A549 (cell line): ENCODE data around the gene PRAME. TPM values are rescaled to one million over a fixed set of nuclear protein-coding genes. Genes with fewer than 3 reads are reported as not detected.
"Not testable (repeated sequence)": the region's sequence is repeated elsewhere in the genome, so short reads cannot be mapped to it uniquely, and the experiment has no call there.

Experiments
- ATAC-seq, 2 experiments: fragments of 200-7000 bp in 1 of 2; fragments of >200 bp in 1 of 2; cut with Nextera tagmentation in 1 of 2; cut with Tn5 transposase in 1 of 2; 3 replicates each; pipeline versions ENCODE4 v1.8.0 to v1.9.1; 2018 to 2020; ENCODE audit warnings: mild to moderate bottlenecking in 1 of 2, moderate library complexity in 1 of 2
- CTCF ChIA-PET: fragments of 300-600 bp; sonication (Branson Sonifier 250); formaldehyde crosslinking; extraction: SDS; loops from one replicate; lab custom pipeline; 2021; ENCODE audit warnings: antibody characterized with exemption, inconsistent platforms; lab: Yijun Ruan, JAX
- POLR2A ChIA-PET: fragments of 350-600 bp; formaldehyde crosslinking; extraction: SDS; loops from one replicate; lab custom pipeline; 2021; ENCODE audit warnings: antibody characterized with exemption, inconsistent platforms; lab: Yijun Ruan, JAX
- DNase-seq, 2 experiments: peaks; one replicate each; pipeline versions ENCODE4 v3.0.0 to v3.0.0-alpha.2; 2011 to 2016; ENCODE audit warnings: low read depth in 1 of 2, low spot score in 1 of 2
- FAIRE-seq: peaks from 2 replicates; lab custom pipeline; 2011; peaks lifted over from hg19 to GRCh38; lab: Jason Lieb, UNC
- H3K27ac ChIP-seq, 2 experiments: fragments of >200 bp; sonication (Bioruptor Twin); formaldehyde crosslinking; 3 replicates each; pipeline ENCODE4 v1.5.1; 2016 to 2017
- H3K4me1 ChIP-seq: fragments of >200 bp; sonication (Bioruptor Twin); formaldehyde crosslinking; 3 replicates; pipeline ENCODE4 v1.6.1; 2016
- H3K4me2 ChIP-seq: fragments of >200 bp; sonication (Bioruptor Twin); formaldehyde crosslinking; 3 replicates; pipeline ENCODE4 v1.6.1; 2016
- H3K4me3 ChIP-seq: fragments of >200 bp; sonication (Bioruptor Twin); formaldehyde crosslinking; 3 replicates; pipeline ENCODE4 v1.5.1; 2016
- H3K9me3 ChIP-seq: fragments of >200 bp; sonication (Bioruptor Twin); formaldehyde crosslinking; 3 replicates; pipeline ENCODE4 v1.6.1; 2016
- EHMT2 ChIP-seq: fragments of 200-600 bp; sonication (generic); IDR thresholded peaks from 2 replicates; pipeline ENCODE4 v1.6.1; 2016; ENCODE audit warnings: antibody characterized with exemption, low read depth, mild to moderate bottlenecking, moderate library complexity
- EP300 ChIP-seq, 2 experiments: fragments of >200 bp; sonication (Bioruptor Twin); formaldehyde crosslinking; IDR thresholded peaks; 2 replicates in 1 of 2; 3 replicates in 1 of 2; pipeline ENCODE4 v1.6.1; 2016 to 2017
- ESRRA ChIP-seq: fragments of 150-350 bp; IDR thresholded peaks from 2 replicates; pipeline ENCODE4 v1.6.1; 2014; ENCODE audit warnings: mild to moderate bottlenecking, low read length, borderline replicate concordance
- FOSL2 ChIP-seq, 2 experiments: fragments of 450-650 bp in 1 of 2; fragments of >200 bp in 1 of 2; sonication (Bioruptor Twin) in 1 of 2; formaldehyde crosslinking; IDR thresholded peaks; 2 replicates each; pipeline versions ENCODE4 v1.5.0 to v1.6.1; 2016 to 2020; ENCODE audit warnings: mild to moderate bottlenecking in 1 of 2, moderate library complexity in 1 of 2
- HOXA7 ChIP-seq: fragments of 250-450 bp; sonication (Bioruptor Pico); IDR thresholded peaks from 2 replicates; pipeline ENCODE4 v1.5.0; 2020; ENCODE audit warnings: mild to moderate bottlenecking, moderate library complexity
- HOXB13 ChIP-seq: fragments of 250-450 bp; sonication (Bioruptor Pico); IDR thresholded peaks from 2 replicates; pipeline ENCODE4 v1.5.0; 2020; ENCODE audit warnings: low read depth, mild to moderate bottlenecking, moderate library complexity
- HOXB5 ChIP-seq: fragments of 250-450 bp; sonication (Bioruptor Pico); IDR thresholded peaks from 2 replicates; pipeline ENCODE4 v1.5.0; 2020; ENCODE audit warnings: mild to moderate bottlenecking, moderate library complexity
- KDM1A ChIP-seq: fragments of 200-600 bp; sonication (generic); IDR thresholded peaks from 2 replicates; pipeline ENCODE4 v1.6.1; 2016; ENCODE audit warnings: low read depth, mild to moderate bottlenecking
- KDM5A ChIP-seq: fragments of 200-600 bp; sonication (generic); IDR thresholded peaks from 2 replicates; pipeline ENCODE4 v1.6.1; 2016; ENCODE audit warnings: antibody characterized with exemption, mild to moderate bottlenecking
- MAFK ChIP-seq: fragments of 450-650 bp; IDR thresholded peaks from 2 replicates; pipeline ENCODE4 v1.6.1; 2014; ENCODE audit not compliant: partially characterized antibody
- MAX ChIP-seq: IDR thresholded peaks from 2 replicates; pipeline ENCODE4 v1.6.1; 2012
- NFE2L2 ChIP-seq: fragments of 150-350 bp; conservative IDR thresholded peaks from 2 replicates; pipeline ENCODE4 v1.6.1; 2014; ENCODE audit warnings: low read length
- NPAS2 ChIP-seq: fragments of 250-450 bp; sonication (Bioruptor Pico); IDR thresholded peaks from 2 replicates; pipeline ENCODE4 v1.8.0; 2022; ENCODE audit warnings: mild to moderate bottlenecking, moderate library complexity, borderline replicate concordance
- NR3C1 ChIP-seq: fragments of >200 bp; sonication (Bioruptor Twin); formaldehyde crosslinking; IDR thresholded peaks from 3 replicates; pipeline ENCODE4 v1.6.1; 2017
- PBX3 ChIP-seq: IDR thresholded peaks from 2 replicates; pipeline ENCODE4 v1.6.1; 2012
- PHF8 ChIP-seq: fragments of 200-600 bp; sonication (generic); IDR thresholded peaks from 2 replicates; pipeline ENCODE4 v1.6.1; 2016; ENCODE audit warnings: low read depth, mild to moderate bottlenecking, antibody characterized with exemption, moderate library complexity, borderline replicate concordance
- POLR2AphosphoS2 ChIP-seq: conservative IDR thresholded peaks from 2 replicates; pipeline ENCODE4 v1.6.1; 2012; ENCODE audit warnings: low read length, improper control_type of control experiment, inconsistent platforms
- RCOR1 ChIP-seq: fragments of 150-350 bp; IDR thresholded peaks from 2 replicates; pipeline ENCODE4 v1.6.1; 2014; ENCODE audit warnings: antibody characterized with exemption, low read length, low read depth
- RNF2 ChIP-seq: fragments of 200-600 bp; sonication (generic); IDR thresholded peaks from 2 replicates; pipeline ENCODE4 v1.6.1; 2016; ENCODE audit warnings: low read depth, mild to moderate bottlenecking, antibody characterized with exemption, moderate library complexity, borderline replicate concordance
- SREBF2 ChIP-seq: fragments of 450-650 bp; IDR thresholded peaks from 2 replicates; pipeline ENCODE4 v1.6.1; 2014; ENCODE audit warnings: mild to moderate bottlenecking, moderate library complexity
- TP53 ChIP-seq: fragments of 250-450 bp; sonication (Bioruptor Pico); IDR thresholded peaks from 2 replicates; pipeline ENCODE4 v1.5.0; 2021; ENCODE audit warnings: mild to moderate bottlenecking, moderate library complexity
- ZC3H11A ChIP-seq: fragments of 450-650 bp; IDR thresholded peaks from 2 replicates; pipeline ENCODE4 v1.6.1; 2014; ENCODE audit warnings: antibody characterized with exemption, mild to moderate bottlenecking
- WGBS: methylation state at CpG from one replicate; pipeline ENCODE4 v1.1.6; 2017; ENCODE audit errors: missing lambda C conversion rate; 5-methylcytosine and 5-hydroxymethylcytosine counted together
- polyA plus RNA-seq, 4 experiments: library from polyadenylated mRNA; depleted of rRNA in 3 of 4; stranded (reverse); fragments of >200 nt; fragmentation: RNase III in 1 of 4; extraction: RNeasy Plus Mini Kit Qiagen cat#74134 plus additional on column Dnase treatment in 1 of 4; gene quantifications; 2 replicates in 3 of 4; 3 replicates in 1 of 4; pipeline ENCODE4 v1.2.3, GENCODE V29; 2011 to 2017

PRAME gene
- polyA plus RNA-seq, 2 of the 4 experiments (the other 2 are of a cell fraction): 130 to 173 TPM

GRCh38 chr22:22533417-22533816 lies 25.6 kb downstream of the PRAME start:
- no peak for ATAC-seq
- H3K4me1 ChIP-seq: no peaks in the 10 kb centered on the region
- WGBS: 0% methylated on average over 1 of the region's 1 CpG
- TF ChIP-seq NFE2L2 (no peak), NPAS2 (no peak), EP300 (IDR thresholded peaks at IDR 0.05) (no peak), KDM5A (no peak)
- TF ChIP-seq, all 56 proteins: peak for 0
- H3K4me2 ChIP-seq: no peak overlapping the region
- H3K4me3 ChIP-seq: no peak overlapping the region
- no peak for FAIRE-seq
- no peaks in the 10 kb centered on the region for H3K9me3 ChIP-seq
- CTCF ChIA-PET: interaction anchor here (0.7 to 1.5 kb wide), 3 partner anchors 14 to 26 kb away, joined by 3 to 6 read pairs (median 4); partner anchors contain the start of gene PRAME
- POLR2A ChIA-PET: no interaction called here
- H3K27ac ChIP-seq: no peak overlapping the region
- no peak for DNase-seq

- WGBS: 74% methylated on average over 11 of the region's 12 CpGs
- ATAC-seq, H3K27ac ChIP-seq, H3K4me3 ChIP-seq, H3K4me1 ChIP-seq, FAIRE-seq, H3K4me2 ChIP-seq, DNase-seq, H3K9me3 ChIP-seq: not testable (repeated sequence)
- CTCF ChIA-PET: interaction anchor here (0.7 to 1.8 kb wide), 4 partner anchors 23 to 351 kb away, joined by 3 to 6 read pairs (median 4); partner anchors contain the start of gene PRAME
- POLR2A ChIA-PET: interaction anchor here (0.7 kb wide), 1 partner anchor 13 kb away, joined by 4 read pairs; no protein-coding TSS in a partner anchor
Observed at GRCh38 chr22:22532547-22533071, 26.5 kb downstream of the PRAME start.

- H3K4me3 ChIP-seq: no peak overlapping the region
- TF ChIP-seq RNF2 (no peak), POLR2AphosphoS2 (no peak), HOXB5 (no peak), RCOR1 (no peak), HOXA7 (CRISPR knock-in tag) (no peak), PHF8 (no peak), ESRRA (no peak), KDM1A (no peak)
- TF ChIP-seq, all 56 proteins: peak for 0
- no peak overlapping the region for H3K4me2 ChIP-seq
- H3K27ac ChIP-seq: no peak overlapping the region
- WGBS: 46% methylated on average over 7 of the region's 7 CpGs
- H3K9me3 ChIP-seq: no peaks in the 10 kb centered on the region
- ATAC-seq: no peak
- ChIA-PET CTCF (interaction anchor here (0.7 to 1.8 kb wide), 3 partner anchors 23 to 327 kb away, joined by 3 to 6 read pairs (median 3); partner anchors contain the start of gene PRAME), POLR2A (interaction anchor here (0.6 kb wide), 1 partner anchor 14 kb away, joined by 5 read pairs; no protein-coding TSS in a partner anchor)
- no peaks in the 10 kb centered on the region for H3K4me1 ChIP-seq
- DNase-seq: no peak
- no peak for FAIRE-seq
Observed at GRCh38 chr22:22531770-22532546, 27.1 kb downstream of the PRAME start.

- DNase-seq (no peak), ATAC-seq (no peak), FAIRE-seq (no peak)
- H3K27ac ChIP-seq: no peak overlapping the region
- H3K9me3 ChIP-seq: no peaks in the 10 kb centered on the region
- CTCF ChIA-PET: interaction anchor here (0.8 kb wide), 1 partner anchor 62 kb away, joined by 4 read pairs; no protein-coding TSS in a partner anchor
- H3K4me2 ChIP-seq: no peak overlapping the region
- no peaks in the 10 kb centered on the region for H3K4me1 ChIP-seq
- H3K4me3 ChIP-seq: no peak overlapping the region
- POLR2A ChIA-PET: no interaction called here
- no peak for TF ChIP-seq MAFK
- no peak for TF ChIP-seq NR3C1
- TF ChIP-seq EHMT2: no peak
- no peak for TF ChIP-seq MAX
- TF ChIP-seq ZC3H11A: no peak
- no peak for TF ChIP-seq FOSL2 (IDR thresholded peaks at IDR 0.05)
- TF ChIP-seq FOSL2 (CRISPR knock-in tag; IDR thresholded peaks at IDR 0.05): no peak
- TF ChIP-seq HOXB13 (CRISPR knock-in tag): no peak
- no peak for TF ChIP-seq TP53 (CRISPR knock-in tag)
- TF ChIP-seq PBX3: no peak
- no peak for TF ChIP-seq SREBF2
- whole genome bisulfite sequencing: no CpG with 5 or more reads among the region's 2 CpGs
Observed at GRCh38 chr22:22528780-22529179, 30.3 kb downstream of the PRAME start.
